Activated naive CD4-positive, alpha-beta T cell treated with anti-CD3 and anti-CD28 coated beads for 36 hours (primary cell): ENCODE data around the gene TRPM7. TPM values are rescaled to one million over a fixed set of nuclear protein-coding genes. Genes with fewer than 3 reads are reported as not detected.

Experiments
- CTCF ChIA-PET: fragments of 350-600 bp; sonication (Branson Sonifier 250); formaldehyde crosslinking; loops from one replicate; lab custom pipeline; 2021; ENCODE audit warnings: antibody characterized with exemption; lab: Charles Lee
- DNase-seq: peaks from one replicate; pipeline ENCODE4 v3.0.0-alpha.2; 2020
- H3K27ac Mint-ChIP-seq: one replicate; pipeline ENCODE4 v1.8.0; 2021; ENCODE audit warnings: mild to moderate bottlenecking, mixed read lengths
- H3K27me3 Mint-ChIP-seq: one replicate; pipeline ENCODE4 v1.8.0; 2021; ENCODE audit warnings: low read depth, mixed read lengths
- H3K36me3 Mint-ChIP-seq: one replicate; pipeline ENCODE4 v1.8.0; 2021; ENCODE audit warnings: low read depth, mixed read lengths
- H3K4me1 Mint-ChIP-seq: one replicate; pipeline ENCODE4 v1.8.0; 2021; ENCODE audit warnings: low read depth, mixed read lengths
- H3K4me3 Mint-ChIP-seq: one replicate; pipeline ENCODE4 v1.8.0; 2021; ENCODE audit warnings: mild to moderate bottlenecking, moderate library complexity, mixed read lengths
- H3K9me3 Mint-ChIP-seq: one replicate; pipeline ENCODE4 v1.8.0; 2021; ENCODE audit warnings: mixed read lengths
- intact Hi-C: fragments of 100-400 bp; cut with micrococcal nuclease; formaldehyde crosslinking; loops from one replicate; pipeline ENCODE4 v1.15.1; 2023
- total RNA-seq, 2 experiments: library from RNA; stranded (reverse); gene quantifications; one replicate each; pipeline ENCODE4 v1.2.3, GENCODE V29; 2021

TRPM7 gene, protein sequence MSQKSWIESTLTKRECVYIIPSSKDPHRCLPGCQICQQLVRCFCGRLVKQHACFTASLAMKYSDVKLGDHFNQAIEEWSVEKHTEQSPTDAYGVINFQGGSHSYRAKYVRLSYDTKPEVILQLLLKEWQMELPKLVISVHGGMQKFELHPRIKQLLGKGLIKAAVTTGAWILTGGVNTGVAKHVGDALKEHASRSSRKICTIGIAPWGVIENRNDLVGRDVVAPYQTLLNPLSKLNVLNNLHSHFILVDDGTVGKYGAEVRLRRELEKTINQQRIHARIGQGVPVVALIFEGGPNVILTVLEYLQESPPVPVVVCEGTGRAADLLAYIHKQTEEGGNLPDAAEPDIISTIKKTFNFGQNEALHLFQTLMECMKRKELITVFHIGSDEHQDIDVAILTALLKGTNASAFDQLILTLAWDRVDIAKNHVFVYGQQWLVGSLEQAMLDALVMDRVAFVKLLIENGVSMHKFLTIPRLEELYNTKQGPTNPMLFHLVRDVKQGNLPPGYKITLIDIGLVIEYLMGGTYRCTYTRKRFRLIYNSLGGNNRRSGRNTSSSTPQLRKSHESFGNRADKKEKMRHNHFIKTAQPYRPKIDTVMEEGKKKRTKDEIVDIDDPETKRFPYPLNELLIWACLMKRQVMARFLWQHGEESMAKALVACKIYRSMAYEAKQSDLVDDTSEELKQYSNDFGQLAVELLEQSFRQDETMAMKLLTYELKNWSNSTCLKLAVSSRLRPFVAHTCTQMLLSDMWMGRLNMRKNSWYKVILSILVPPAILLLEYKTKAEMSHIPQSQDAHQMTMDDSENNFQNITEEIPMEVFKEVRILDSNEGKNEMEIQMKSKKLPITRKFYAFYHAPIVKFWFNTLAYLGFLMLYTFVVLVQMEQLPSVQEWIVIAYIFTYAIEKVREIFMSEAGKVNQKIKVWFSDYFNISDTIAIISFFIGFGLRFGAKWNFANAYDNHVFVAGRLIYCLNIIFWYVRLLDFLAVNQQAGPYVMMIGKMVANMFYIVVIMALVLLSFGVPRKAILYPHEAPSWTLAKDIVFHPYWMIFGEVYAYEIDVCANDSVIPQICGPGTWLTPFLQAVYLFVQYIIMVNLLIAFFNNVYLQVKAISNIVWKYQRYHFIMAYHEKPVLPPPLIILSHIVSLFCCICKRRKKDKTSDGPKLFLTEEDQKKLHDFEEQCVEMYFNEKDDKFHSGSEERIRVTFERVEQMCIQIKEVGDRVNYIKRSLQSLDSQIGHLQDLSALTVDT (N-terminal part only)
- total RNA-seq = 10 to 100 TPM; 31.1 to 32.7 TPM

GRCh38 chr15:50686469-50687301 is at the start of gene TRPM7:
TRPM7 (minus strand) TSS chr15:50686797; CDS start chr15:50686533, 264 bp downstream.
- peak within 1 kb of the TSS; percentile 99 for H3K4me3 Mint-ChIP-seq
- peak; percentile 87 for DNase-seq
- CTCF ChIA-PET = interaction anchor here (2.4 kb wide), 1 partner anchor 190 kb away, joined by 5 read pairs; no protein-coding TSS in a partner anchor
- intact Hi-C loops = loop anchor here (1.0 to 10.0 kb wide), 11 partner anchors 32 to 1064 kb away; partner anchors contain the start of genes DTWD1, FAM227B, SLC27A2 and USP8
- no peaks in the 10 kb centered on the region for H3K9me3 Mint-ChIP-seq
- H3K4me1 Mint-ChIP-seq = peaks cover 52% of the 10 kb centered on the region
- H3K27me3 Mint-ChIP-seq = no peaks in the 10 kb centered on the region
- peak within 1 kb of the TSS; percentile 98 for H3K27ac Mint-ChIP-seq
- H3K36me3 Mint-ChIP-seq = peaks cover 38% of the 10 kb centered on the region

GRCh38 chr15:50735156-50735555 is 48.6 kb upstream of the TRPM7 start:
- H3K9me3 Mint-ChIP-seq = no peaks in the 10 kb centered on the region
- H3K27ac Mint-ChIP-seq = no peak overlapping the region
- DNase-seq = no peak
- H3K36me3 Mint-ChIP-seq = peaks cover 34% of the 10 kb centered on the region
- no peak overlapping the region for H3K4me3 Mint-ChIP-seq
- CTCF ChIA-PET = no interaction called here
- intact Hi-C loops = no loop called here
- no peaks in the 10 kb centered on the region for H3K4me1 Mint-ChIP-seq
- no peaks in the 10 kb centered on the region for H3K27me3 Mint-ChIP-seq

DNA sequence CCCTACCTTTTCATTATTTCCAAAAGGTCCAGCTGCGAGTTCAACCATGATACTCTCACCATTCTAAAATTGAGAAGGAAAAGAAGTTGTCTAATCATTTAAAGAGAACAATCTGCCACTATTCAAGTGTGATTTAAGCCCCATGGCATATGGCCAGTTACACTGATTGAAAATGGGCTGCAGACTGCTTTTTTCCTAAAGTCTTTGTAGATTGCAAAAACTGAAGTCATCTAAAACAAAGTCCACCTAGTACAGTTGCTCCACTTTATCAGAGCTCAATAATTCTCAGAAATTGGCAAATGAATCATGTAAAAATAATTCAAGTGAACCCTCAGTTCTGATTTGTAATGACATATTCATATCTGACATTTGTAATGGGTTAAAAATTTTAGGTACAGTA is 39.7 kb upstream of the TRPM7 start:
- no peaks in the 10 kb centered on the region for H3K27me3 Mint-ChIP-seq
- intact Hi-C loops = no loop called here
- H3K27ac Mint-ChIP-seq = no peak overlapping the region
- DNase-seq = no peak
- no peaks in the 10 kb centered on the region for H3K4me1 Mint-ChIP-seq
- H3K36me3 Mint-ChIP-seq = peaks cover 9% of the 10 kb centered on the region
- CTCF ChIA-PET = interaction anchor here (0.6 to 2.2 kb wide), 4 partner anchors 16 to 159 kb away, joined by 3 to 11 read pairs (median 5); no protein-coding TSS in a partner anchor
- H3K4me3 Mint-ChIP-seq = no peak overlapping the region
- no peaks in the 10 kb centered on the region for H3K9me3 Mint-ChIP-seq

- CTCF ChIA-PET = interaction anchor here (0.7 kb wide), 1 partner anchor 139 kb away, joined by 3 read pairs; no protein-coding TSS in a partner anchor
Observed at GRCh38 chr15:50718700-50719125, 32.1 kb upstream of the TRPM7 start.

GRCh38 chr15:50712018-50712417 is 25.4 kb upstream of the TRPM7 start:
- Mint-ChIP-seq H3K4me3 (no peak overlapping the region), H3K27me3 (no peaks in the 10 kb centered on the region), H3K36me3 (peaks cover 4% of the 10 kb centered on the region), H3K4me1 (no peaks in the 10 kb centered on the region), H3K27ac (no peak overlapping the region), H3K9me3 (no peaks in the 10 kb centered on the region)
- intact Hi-C loops = no loop called here
- no peak for DNase-seq
- CTCF ChIA-PET = interaction anchor here (0.7 kb wide), 1 partner anchor 164 kb away, joined by 3 read pairs; no protein-coding TSS in a partner anchor

More at GRCh38 chr15:50718700-50719125, 32.1 kb upstream of the TRPM7 start:
- H3K27me3 Mint-ChIP-seq = no peaks in the 10 kb centered on the region
- no peak for DNase-seq
- no peak overlapping the region for H3K4me3 Mint-ChIP-seq
- no peak overlapping the region for H3K27ac Mint-ChIP-seq
- H3K4me1 Mint-ChIP-seq = no peaks in the 10 kb centered on the region
- intact Hi-C loops = no loop called here
- no peaks in the 10 kb centered on the region for H3K9me3 Mint-ChIP-seq
- H3K36me3 Mint-ChIP-seq = peaks cover 16% of the 10 kb centered on the region

GRCh38 chr15:50710585-50710984 is 24.0 kb upstream of the TRPM7 start:
- Mint-ChIP-seq H3K36me3 (peaks cover 2% of the 10 kb centered on the region), H3K27me3 (no peaks in the 10 kb centered on the region)

GRCh38 chr15:50707878-50708427 is 21.4 kb upstream of the TRPM7 start:
- CTCF ChIA-PET = no interaction called here
- H3K9me3 Mint-ChIP-seq = no peaks in the 10 kb centered on the region
- H3K27me3 Mint-ChIP-seq = no peaks in the 10 kb centered on the region
- no peak overlapping the region for H3K4me3 Mint-ChIP-seq
- DNase-seq = no peak
- intact Hi-C loops = no loop called here
- peaks cover 2% of the 10 kb centered on the region for H3K36me3 Mint-ChIP-seq
- no peaks in the 10 kb centered on the region for H3K4me1 Mint-ChIP-seq
- H3K27ac Mint-ChIP-seq = no peak overlapping the region

More at GRCh38 chr15:50710585-50710984, 24.0 kb upstream of the TRPM7 start:
- CTCF ChIA-PET = interaction anchor here (0.6 kb wide), 2 partner anchors 66 to 191 kb away, joined by 3 read pairs; no protein-coding TSS in a partner anchor
- no peak overlapping the region for H3K27ac Mint-ChIP-seq
- H3K4me3 Mint-ChIP-seq = no peak overlapping the region
- no peaks in the 10 kb centered on the region for H3K4me1 Mint-ChIP-seq
- H3K9me3 Mint-ChIP-seq = no peaks in the 10 kb centered on the region
- intact Hi-C loops = no loop called here
- DNase-seq = no peak

DNA sequence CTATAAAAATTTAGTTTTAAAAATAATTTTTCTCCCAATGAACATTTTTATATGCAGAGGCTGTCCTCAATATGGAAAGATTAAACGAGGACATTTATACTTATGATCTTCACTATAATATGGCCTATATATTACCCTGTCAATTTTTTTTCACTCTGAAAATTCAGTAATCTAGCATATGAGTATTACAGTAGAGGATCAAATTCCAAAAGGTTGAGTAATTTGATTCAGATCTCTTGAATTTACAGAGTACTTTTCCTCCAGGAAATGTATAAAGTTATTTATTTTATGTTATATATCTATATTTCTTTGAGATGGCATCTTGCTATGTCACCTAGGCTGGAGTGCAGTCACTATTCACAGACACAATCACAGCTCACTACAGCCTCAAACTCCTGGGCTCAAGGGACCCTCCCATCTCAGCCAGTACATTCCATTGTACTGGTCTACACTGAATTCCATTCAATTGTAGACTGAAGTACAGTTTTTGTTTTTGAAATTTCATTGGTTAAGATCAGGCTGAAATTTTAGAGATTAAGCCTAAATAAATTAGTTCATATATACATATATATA is 16.3 kb upstream of the TRPM7 start:
- DNase-seq = no peak
- CTCF ChIA-PET = no interaction called here
- Mint-ChIP-seq H3K27me3 (no peaks in the 10 kb centered on the region), H3K4me3 (no peak overlapping the region), H3K9me3 (no peaks in the 10 kb centered on the region), H3K27ac (no peak overlapping the region), H3K36me3 (peaks cover 6% of the 10 kb centered on the region), H3K4me1 (no peaks in the 10 kb centered on the region)
- intact Hi-C loops = no loop called here

DNA sequence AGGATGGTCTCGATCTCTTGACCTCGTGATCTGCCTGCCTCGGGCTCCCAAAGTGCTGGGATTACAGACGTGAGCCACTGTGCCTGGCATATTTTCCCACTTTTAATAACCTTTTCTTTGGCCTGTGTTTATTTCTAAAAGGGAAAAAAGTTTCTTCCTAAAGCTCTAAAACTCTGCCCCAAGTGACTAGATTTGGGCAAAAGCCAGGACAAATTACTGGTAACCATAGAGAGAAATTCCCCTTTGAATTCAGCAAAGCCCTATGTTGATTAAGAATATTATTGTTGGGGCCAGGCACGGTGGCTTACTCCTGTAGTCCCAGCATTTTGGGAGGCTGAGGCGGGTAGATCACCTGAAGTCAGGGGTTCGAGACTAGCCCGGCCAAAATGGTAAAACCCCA is 11.5 kb upstream of the TRPM7 start:
- H3K36me3 Mint-ChIP-seq = peaks cover 3% of the 10 kb centered on the region
- no peaks in the 10 kb centered on the region for H3K9me3 Mint-ChIP-seq
- intact Hi-C loops = no loop called here
- CTCF ChIA-PET = interaction anchor here (0.7 kb wide), 1 partner anchor 23 kb away, joined by 4 read pairs; no protein-coding TSS in a partner anchor
- H3K4me1 Mint-ChIP-seq = no peaks in the 10 kb centered on the region
- H3K4me3 Mint-ChIP-seq = no peak overlapping the region
- no peak overlapping the region for H3K27ac Mint-ChIP-seq
- no peaks in the 10 kb centered on the region for H3K27me3 Mint-ChIP-seq
- no peak for DNase-seq

DNA sequence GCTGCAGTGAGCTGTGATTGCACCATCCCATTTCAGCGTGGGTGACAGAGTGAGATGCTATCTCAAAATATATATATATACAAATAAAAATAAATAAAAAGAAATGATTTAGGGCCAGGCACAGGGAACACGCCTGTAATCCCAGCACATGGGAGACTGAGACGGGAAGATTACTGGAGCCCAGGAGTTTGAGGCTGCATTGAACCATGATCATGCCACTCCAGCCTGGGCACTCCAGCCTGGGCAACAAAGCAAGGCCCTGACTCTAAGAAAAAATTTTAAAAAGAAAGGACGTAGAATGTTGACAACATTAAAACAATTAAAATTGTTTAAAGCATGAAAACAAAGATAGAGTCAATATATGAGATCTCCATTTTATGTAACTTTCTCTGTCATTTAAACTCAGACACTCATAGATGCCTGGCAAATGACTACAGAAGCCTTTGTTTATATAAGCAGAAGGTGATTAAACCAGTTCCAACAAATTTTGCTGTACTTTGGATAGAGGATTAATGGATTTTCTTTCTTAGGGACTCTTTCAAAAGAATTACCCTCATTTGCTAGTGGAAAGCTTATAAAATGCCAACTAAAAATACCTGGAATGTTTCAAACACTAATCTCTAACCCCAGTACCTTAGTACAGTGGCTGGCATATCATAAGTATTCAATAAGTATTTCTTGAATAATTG is 10.7 kb upstream of the TRPM7 start:
- DNase-seq = no peak
- H3K9me3 Mint-ChIP-seq = no peaks in the 10 kb centered on the region
- CTCF ChIA-PET = no interaction called here
- peaks cover 3% of the 10 kb centered on the region for H3K36me3 Mint-ChIP-seq
- H3K4me1 Mint-ChIP-seq = no peaks in the 10 kb centered on the region
- intact Hi-C loops = no loop called here
- no peaks in the 10 kb centered on the region for H3K27me3 Mint-ChIP-seq
- no peak overlapping the region for H3K4me3 Mint-ChIP-seq
- H3K27ac Mint-ChIP-seq = no peak overlapping the region
